Measurements from ENCODE around the gene MRPS11. TPM values are rescaled to one million over a fixed set of nuclear protein-coding genes. Genes with fewer than 3 reads are reported as not detected.

The MRPS11 gene
- total and polyA plus RNA-seq, 2 of the 8 experiments (the other 6 are each of a cell fraction or from before 2014, with no cell fraction given) = 41.4 to 59.2 TPM

DNA sequence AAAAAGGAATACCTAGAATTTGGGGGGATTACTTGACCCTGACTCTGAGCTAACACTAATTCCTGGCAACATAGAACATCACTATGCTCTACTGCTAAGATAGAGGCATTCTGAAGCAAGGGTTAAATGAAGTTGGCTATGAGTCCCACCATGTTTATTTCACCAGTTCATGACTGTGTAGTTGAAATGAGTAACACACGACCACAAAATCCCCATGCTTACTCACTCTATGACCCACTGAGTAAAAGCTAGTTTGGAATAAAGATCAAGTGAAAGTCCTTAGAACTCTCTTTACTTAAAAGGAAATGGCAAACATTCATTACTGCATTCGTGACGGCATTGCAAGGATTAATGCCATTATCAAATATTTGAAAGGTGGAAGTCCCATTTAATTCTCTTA is 47.7 kb upstream of the MRPS11 start:
- Histone ChIP-seq H3K4ac (replicated peaks; ENCODE audit: insufficient read length, low read depth, low read length) (no peak overlapping the region), H4K20me1 (replicated peaks in 1 of 2; ENCODE audit: control insufficient read depth in 1 of 2, insufficient read depth in 2 of 2, low read length in 2 of 2) (no peaks in the 10 kb centered on the region), H3K4me2 (ENCODE audit: insufficient read depth in 1 of 2, low read depth in 2 of 2, low read length in 2 of 2) (no peak overlapping the region), H2BK120ac (replicated peaks; ENCODE audit: low read depth, low read length) (no peak overlapping the region), H4K5ac (ENCODE audit: insufficient read length, low read depth, low read length) (no peak overlapping the region), H3K4me3 (ENCODE audit: extremely low read depth in 1 of 4, insufficient read depth in 2 of 4, low read depth in 3 of 4, low read length in 4 of 4) (no peak overlapping the region), H3K36me3 (ENCODE audit: control insufficient read depth in 2 of 4, insufficient read depth in 4 of 4, low read length in 3 of 4) (no peaks in the 10 kb centered on the region), H3K9me3 (ENCODE audit: insufficient read depth in 2 of 2, low read depth in 1 of 2, low read length in 1 of 2) (no peaks in the 10 kb centered on the region), H2AK5ac (ENCODE audit: low read depth, low read length) (no peak overlapping the region), H4K91ac (replicated peaks; ENCODE audit: insufficient read length, low read length) (no peak overlapping the region), H3K14ac (ENCODE audit: insufficient read length) (no peak overlapping the region), H3K56ac (replicated peaks; ENCODE audit: insufficient read length, low read depth, low read length) (no peak overlapping the region), H3K18ac (ENCODE audit: extremely low read depth, low read length) (no peak overlapping the region), H3K23me2 (ENCODE audit: low read depth, low read length) (no peaks in the 10 kb centered on the region), H3K23ac (ENCODE audit: insufficient read length) (no peak overlapping the region), H3K79me2 (ENCODE audit: control insufficient read depth in 1 of 2, insufficient read depth in 2 of 2, low read length in 2 of 2) (no peaks in the 10 kb centered on the region), H2BK5ac (ENCODE audit: low read depth, low read length) (no peak overlapping the region), H3K9ac (replicated peaks in 1 of 4; ENCODE audit: extremely low read depth in 1 of 4, low read depth in 3 of 4, low read length in 3 of 4) (no peak overlapping the region), H3K4me1 (replicated peaks in 1 of 4; ENCODE audit: control insufficient read depth in 3 of 4, insufficient read depth in 4 of 4, low read length in 3 of 4) (no peaks in the 10 kb centered on the region), H3K27me3 (replicated peaks in 1 of 4; ENCODE audit: control insufficient read depth in 3 of 4, extremely low read depth in 1 of 4, insufficient read depth in 3 of 4, low read length in 3 of 4) (no peaks in the 10 kb centered on the region), H2BK15ac (ENCODE audit: low read length) (no peak overlapping the region), H4K8ac (ENCODE audit: extremely low read depth, insufficient read depth, low read length) (no peak overlapping the region), H2AFZ (ENCODE audit: low read length) (no peak overlapping the region), H3K79me1 (ENCODE audit: low read depth, low read length) (no peaks in the 10 kb centered on the region), H3K27ac (ENCODE audit: low read depth, low read length) (no peak overlapping the region), H2BK20ac (ENCODE audit: low read length) (no peak overlapping the region), H2BK12ac (ENCODE audit: low read depth, low read length) (no peak overlapping the region)
- DNase-seq (ENCODE audit: low read depth in 1 of 2, low spot score in 2 of 2) (no peak), FAIRE-seq (no peak)
- ChIA-PET POLR2A (ENCODE audit: partially characterized antibody) (no interaction called here), CTCF (ENCODE audit: partially characterized antibody) (interaction anchor here (1.0 to 1.1 kb wide), 2 partner anchors 16 to 174 kb away, joined by 3 read pairs; no protein-coding TSS in a partner anchor)
- 82% methylated on average over 3 of the region's 3 CpGs; no CpG with 5 or more reads in 1 of the 2 experiments for WGBS, 2 experiments (ENCODE audit: extremely low coverage in 1 of 2, insufficient coverage in 1 of 2, insufficient read length in 1 of 2, insufficient replicate concordance in 2 of 2, low coverage in 1 of 2, low lambda C conversion rate in 2 of 2, missing lambda C conversion rate in 1 of 2)
- TF ChIP-seq FOSL1 (IDR thresholded peaks at IDR 0.05; ENCODE audit: insufficient read depth, low read depth, low read length) (no peak), GTF2F1 (IDR thresholded peaks at IDR 0.05; ENCODE audit: borderline replicate concordance, low read depth, low read length) (no peak), RAD21 (IDR thresholded peaks at IDR 0.05 in 1 of 2, conservative IDR thresholded peaks at IDR 0.05 in 1 of 2; ENCODE audit: low read depth in 2 of 2, low read length in 2 of 2) (no peak), TBP (IDR thresholded peaks at IDR 0.05; ENCODE audit: low read depth, low read length) (no peak), BCL11A (IDR thresholded peaks at IDR 0.05; ENCODE audit: low read depth in 2 of 2, low read length in 2 of 2) (no peak), SUZ12 (IDR thresholded peaks at IDR 0.05; ENCODE audit: low read length) (no peak), JUN (IDR thresholded peaks at IDR 0.05; ENCODE audit: low read depth, low read length) (no peak), NRF1 (IDR thresholded peaks at IDR 0.05; ENCODE audit: low read depth, low read length) (no peak), EGR1 (IDR thresholded peaks at IDR 0.05; ENCODE audit: borderline replicate concordance, low read depth, low read length) (no peak), TAF7 (optimal IDR thresholded peaks at IDR 0.05; ENCODE audit: borderline replicate concordance, low read depth, low read length) (no peak), POU5F1 (IDR thresholded peaks at IDR 0.05; ENCODE audit: low read depth, low read length) (no peak), BRCA1 (IDR thresholded peaks at IDR 0.05; ENCODE audit: low read depth, low read length) (no peak), PHF8 (conservative IDR thresholded peaks at IDR 0.05; ENCODE audit: low read depth, low read length) (no peak), JUND (IDR thresholded peaks at IDR 0.05; ENCODE audit: low read length) (no peak)

All from H1 (cell line).